SU-DHL-6 (cell line): ENCODE measurements around the gene SLC22A23.

Source experiments
- EZH2phosphoT487 ChIP-seq: fragments of 200-600 bp; sonication (generic), shearing (Covaris generic); conservative IDR thresholded peaks from 2 replicates; pipeline ENCODE4 v1.6.1; 2018; ENCODE audit warnings: mild to moderate bottlenecking, antibody characterized with exemption, low read length, moderate library complexity, mixed read lengths
- TF ChIP-seq, protein P1 (sequence below): fragments of 200-600 bp; sonication (generic); IDR thresholded peaks from one replicate; pipeline ENCODE4 v1.5.1; 2017; ENCODE audit warnings: antibody characterized with exemption, mild to moderate bottlenecking, low read length, moderate library complexity; ENCODE audit not compliant: insufficient read depth, poor library complexity, severe bottlenecking

DNA sequence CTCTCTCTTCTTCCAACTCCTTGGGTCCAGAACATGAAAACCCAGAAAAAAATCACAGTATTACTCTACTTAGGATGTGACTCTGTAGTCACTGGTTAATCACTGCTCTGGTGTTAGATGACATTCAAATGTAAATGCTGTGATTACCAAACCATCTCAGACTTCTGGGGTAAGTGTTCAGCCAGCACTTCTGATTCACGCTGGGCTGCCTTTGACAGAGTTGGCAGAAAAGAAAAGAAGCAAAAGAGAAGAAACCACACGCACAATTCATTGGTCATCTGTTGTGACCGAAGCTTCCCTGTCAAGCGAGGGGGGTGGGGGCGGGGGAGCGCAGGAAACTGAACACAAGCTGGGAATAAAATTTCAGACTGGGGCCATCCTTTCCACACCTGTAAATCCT, 115.4 kb downstream of the SLC22A23 start:
- TF ChIP-seq, protein P1, sequence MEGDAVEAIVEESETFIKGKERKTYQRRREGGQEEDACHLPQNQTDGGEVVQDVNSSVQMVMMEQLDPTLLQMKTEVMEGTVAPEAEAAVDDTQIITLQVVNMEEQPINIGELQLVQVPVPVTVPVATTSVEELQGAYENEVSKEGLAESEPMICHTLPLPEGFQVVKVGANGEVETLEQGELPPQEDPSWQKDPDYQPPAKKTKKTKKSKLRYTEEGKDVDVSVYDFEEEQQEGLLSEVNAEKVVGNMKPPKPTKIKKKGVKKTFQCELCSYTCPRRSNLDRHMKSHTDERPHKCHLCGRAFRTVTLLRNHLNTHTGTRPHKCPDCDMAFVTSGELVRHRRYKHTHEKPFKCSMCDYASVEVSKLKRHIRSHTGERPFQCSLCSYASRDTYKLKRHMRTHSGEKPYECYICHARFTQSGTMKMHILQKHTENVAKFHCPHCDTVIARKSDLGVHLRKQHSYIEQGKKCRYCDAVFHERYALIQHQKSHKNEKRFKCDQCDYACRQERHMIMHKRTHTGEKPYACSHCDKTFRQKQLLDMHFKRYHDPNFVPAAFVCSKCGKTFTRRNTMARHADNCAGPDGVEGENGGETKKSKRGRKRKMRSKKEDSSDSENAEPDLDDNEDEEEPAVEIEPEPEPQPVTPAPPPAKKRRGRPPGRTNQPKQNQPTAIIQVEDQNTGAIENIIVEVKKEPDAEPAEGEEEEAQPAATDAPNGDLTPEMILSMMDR, result no peak
- TF ChIP-seq EZH2phosphoT487, result no peak
